Panc1 (cell line): ENCODE data around the gene FIBCD1. TPM values are rescaled to one million over a fixed set of nuclear protein-coding genes. Genes with fewer than 3 reads are reported as not detected.

Experiments
- ATAC-seq: fragments of 200-7000 bp; cut with Tn5 transposase; 2 replicates; pipeline ENCODE4 v1.9.1; 2020; ENCODE audit warnings: mild to moderate bottlenecking, moderate library complexity
- BruUV-seq: library from RNA; stranded (reverse); fragments of 400-500 nt; replicated peaks from 2 replicates; lab custom pipeline; 2021; lab: Mats Ljungman, UMichigan
- CTCF ChIA-PET: fragments of 300-600 bp; sonication (Branson Sonifier 250); formaldehyde crosslinking; loops from one replicate; lab custom pipeline; 2022; ENCODE audit warnings: antibody characterized with exemption; lab: Charles Lee
- POLR2A ChIA-PET: fragments of 300-600 bp; sonication (Branson Sonifier 250); formaldehyde crosslinking; loops from one replicate; lab custom pipeline; 2022; ENCODE audit warnings: antibody characterized with exemption; lab: Charles Lee
- DNase-seq: peaks from one replicate; pipeline ENCODE4 v3.0.0-alpha.2; 2010; ENCODE audit warnings: low read depth, low spot score
- H3K27ac ChIP-seq: 2 replicates; pipeline ENCODE4 v1.5.1; 2011; ENCODE audit warnings: mild to moderate bottlenecking, low read length, inconsistent platforms
- H3K27me3 ChIP-seq: fragments of 200-500 bp; sonication (Bioruptor generic); 2 replicates; pipeline ENCODE4 v1.6.0; 2014; ENCODE audit warnings: low read length, inconsistent platforms; ENCODE audit not compliant: control insufficient read depth, insufficient read depth
- H3K36me3 ChIP-seq: fragments of 200-500 bp; sonication (Bioruptor generic); 2 replicates; pipeline ENCODE4 v1.5.1; 2014; ENCODE audit warnings: inconsistent platforms, mild to moderate bottlenecking, low read length, moderate library complexity; ENCODE audit not compliant: control insufficient read depth, insufficient read depth
- H3K4me1 ChIP-seq: 2 replicates; pipeline ENCODE4 v1.5.1; 2011; ENCODE audit warnings: inconsistent platforms, mild to moderate bottlenecking, low read length, moderate library complexity; ENCODE audit not compliant: control insufficient read depth, insufficient read depth
- H3K4me3 ChIP-seq, 2 experiments: 2 replicates each; pipeline ENCODE4 v1.5.1; 2011 to 2012; ENCODE audit warnings: low read depth in 2 of 2, low read length in 2 of 2, mild to moderate bottlenecking in 2 of 2, inconsistent platforms in 1 of 2, moderate library complexity in 1 of 2
- H3K9me3 ChIP-seq: fragments of 200-500 bp; sonication (Bioruptor generic); 2 replicates; pipeline ENCODE4 v1.5.1; 2014; ENCODE audit warnings: low read depth, mild to moderate bottlenecking, inconsistent platforms, low read length, moderate library complexity; ENCODE audit not compliant: control insufficient read depth, insufficient read depth
- POLR2AphosphoS5 ChIP-seq: IDR thresholded peaks from 2 replicates; pipeline ENCODE4 v1.6.1; 2012; ENCODE audit warnings: mild to moderate bottlenecking, low read depth, low read length, moderate library complexity
- REST ChIP-seq, 2 experiments: IDR thresholded peaks; 2 replicates each; pipeline ENCODE4 v1.6.1; 2011 to 2012; ENCODE audit warnings: low read depth in 2 of 2, control low read depth in 1 of 2, low read length in 1 of 2, mild to moderate bottlenecking in 1 of 2, moderate library complexity in 1 of 2; ENCODE audit not compliant: insufficient read depth in 1 of 2
- SIN3A ChIP-seq: IDR thresholded peaks from 2 replicates; pipeline ENCODE4 v1.6.1; 2012; ENCODE audit warnings: low read depth, mild to moderate bottlenecking, low read length, moderate library complexity, borderline replicate concordance; ENCODE audit not compliant: insufficient read depth
- TCF7L2 ChIP-seq: IDR thresholded peaks from 2 replicates; pipeline ENCODE4 v1.6.1; 2011; ENCODE audit warnings: mild to moderate bottlenecking, low read depth, low read length, inconsistent platforms
- in situ Hi-C: cut with HindIII; loops from 2 replicates; pipeline ENCODE4 v1.10.0; 2016; ENCODE audit warnings: low sequenced_read_pairs, low pct_unique_long_range_greater_than_20kb
- intact Hi-C: fragments of 100-400 bp; cut with micrococcal nuclease; formaldehyde crosslinking; loops from one replicate; pipeline ENCODE4 v1.10.0; 2022; ENCODE audit not compliant: unreplicated experiment
- total RNA-seq: library from RNA; stranded (reverse); gene quantifications from one replicate; pipeline ENCODE4 v1.2.1, GENCODE V29; 2021; ENCODE audit not compliant: unreplicated experiment
- TF ChIP-seq, protein P1 (sequence below): fragments of 450-650 bp; IDR thresholded peaks from 2 replicates; pipeline ENCODE4 v1.5.1; 2017; ENCODE audit warnings: mild to moderate bottlenecking

The FIBCD1 gene
- total RNA-seq, 1 experiment from 2014 or later = 16.3 TPM

DNA sequence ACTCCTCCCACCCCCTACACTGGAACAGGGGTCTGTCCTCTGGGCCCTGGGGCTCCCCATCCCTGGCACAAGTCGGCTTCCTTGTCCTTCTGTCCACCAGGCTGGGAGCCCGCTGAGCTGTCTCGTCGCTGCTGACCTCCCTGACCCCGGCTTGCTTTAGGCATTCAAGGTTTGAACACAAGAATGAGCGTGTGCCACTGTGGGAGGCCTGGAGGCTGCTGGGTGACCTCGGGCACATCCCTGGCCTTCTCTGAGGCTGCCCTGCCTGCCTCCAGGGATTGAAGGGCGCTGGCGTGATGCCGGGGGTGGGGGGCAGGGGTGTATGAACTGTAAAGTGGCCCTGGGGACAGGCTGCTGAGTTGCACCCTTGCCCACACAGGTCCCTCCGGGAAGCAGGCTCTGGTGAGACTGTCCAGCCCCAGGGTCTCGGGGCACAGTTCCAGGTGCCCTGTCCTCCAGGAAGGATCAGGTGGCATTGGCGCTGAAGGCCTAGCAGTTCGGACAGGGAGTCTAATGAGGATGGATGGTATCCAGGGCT lies 18.2 kb downstream of the FIBCD1 start:
- intact Hi-C loops (no loop called here), in situ Hi-C loops (no loop called here)
- ATAC-seq (no peak), DNase-seq (no peak)
- H3K9me3 ChIP-seq = no peaks in the 10 kb centered on the region
- no peaks in the 10 kb centered on the region for H3K36me3 ChIP-seq
- H3K4me1 ChIP-seq = no peaks in the 10 kb centered on the region
- no peak overlapping the region for H3K4me3 ChIP-seq
- no TSS peak for BruUV-seq
- ChIA-PET CTCF (no interaction called here), POLR2A (no interaction called here)
- TF ChIP-seq POLR2AphosphoS5 (no peak), TCF7L2 (no peak), SIN3A (no peak), REST (IDR thresholded peaks at IDR 0.05; ENCODE audit: insufficient read depth in 1 of 2, low read depth in 2 of 2, low read length in 1 of 2) (no peak)
- TF ChIP-seq, protein P1, sequence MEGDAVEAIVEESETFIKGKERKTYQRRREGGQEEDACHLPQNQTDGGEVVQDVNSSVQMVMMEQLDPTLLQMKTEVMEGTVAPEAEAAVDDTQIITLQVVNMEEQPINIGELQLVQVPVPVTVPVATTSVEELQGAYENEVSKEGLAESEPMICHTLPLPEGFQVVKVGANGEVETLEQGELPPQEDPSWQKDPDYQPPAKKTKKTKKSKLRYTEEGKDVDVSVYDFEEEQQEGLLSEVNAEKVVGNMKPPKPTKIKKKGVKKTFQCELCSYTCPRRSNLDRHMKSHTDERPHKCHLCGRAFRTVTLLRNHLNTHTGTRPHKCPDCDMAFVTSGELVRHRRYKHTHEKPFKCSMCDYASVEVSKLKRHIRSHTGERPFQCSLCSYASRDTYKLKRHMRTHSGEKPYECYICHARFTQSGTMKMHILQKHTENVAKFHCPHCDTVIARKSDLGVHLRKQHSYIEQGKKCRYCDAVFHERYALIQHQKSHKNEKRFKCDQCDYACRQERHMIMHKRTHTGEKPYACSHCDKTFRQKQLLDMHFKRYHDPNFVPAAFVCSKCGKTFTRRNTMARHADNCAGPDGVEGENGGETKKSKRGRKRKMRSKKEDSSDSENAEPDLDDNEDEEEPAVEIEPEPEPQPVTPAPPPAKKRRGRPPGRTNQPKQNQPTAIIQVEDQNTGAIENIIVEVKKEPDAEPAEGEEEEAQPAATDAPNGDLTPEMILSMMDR = no peak
- no peaks in the 10 kb centered on the region for H3K27me3 ChIP-seq
- H3K27ac ChIP-seq = no peak overlapping the region

DNA sequence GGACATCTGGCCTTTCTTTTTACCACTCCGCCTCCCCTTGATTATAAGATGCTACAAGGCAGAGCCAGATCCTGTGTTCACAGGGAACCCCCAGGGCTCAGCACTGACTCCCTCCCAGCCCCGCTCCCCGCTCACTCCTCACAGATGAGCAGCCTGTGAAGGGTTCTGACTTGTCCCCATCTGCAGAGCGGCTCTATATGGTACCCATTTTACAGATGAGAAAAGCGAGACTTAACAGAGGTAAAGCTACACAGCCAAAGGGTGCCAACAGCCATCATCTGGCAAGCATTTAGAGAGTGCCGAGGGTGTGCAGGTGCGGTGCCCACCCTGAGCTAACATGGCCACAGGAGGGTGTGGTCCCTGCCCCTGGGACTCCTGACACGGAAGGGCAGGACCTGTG lies 18.8 kb downstream of the FIBCD1 start:
- CTCF ChIA-PET = no interaction called here
- in situ Hi-C loops (no loop called here), intact Hi-C loops (no loop called here)

More for the DNA sequence above, 18.8 kb downstream of the FIBCD1 start:
- no peaks in the 10 kb centered on the region for H3K4me1 ChIP-seq
- no peak for DNase-seq
- ATAC-seq = no peak
- POLR2A ChIA-PET = no interaction called here
- H3K9me3 ChIP-seq = no peaks in the 10 kb centered on the region
- H3K27me3 ChIP-seq = no peaks in the 10 kb centered on the region
- no peak overlapping the region for H3K4me3 ChIP-seq
- H3K36me3 ChIP-seq = no peaks in the 10 kb centered on the region
- BruUV-seq = no TSS peak
- TF ChIP-seq, protein P1 = no peak
- no peak for TF ChIP-seq TCF7L2
- no peak for TF ChIP-seq REST (IDR thresholded peaks at IDR 0.05; ENCODE audit: insufficient read depth in 1 of 2, low read depth in 2 of 2, low read length in 1 of 2)
- TF ChIP-seq POLR2AphosphoS5 = no peak
- no peak for TF ChIP-seq SIN3A
- H3K27ac ChIP-seq = no peak overlapping the region
